ENCODE results near the gene TRAF3IP1.

Gene TRAF3IP1

DNA sequence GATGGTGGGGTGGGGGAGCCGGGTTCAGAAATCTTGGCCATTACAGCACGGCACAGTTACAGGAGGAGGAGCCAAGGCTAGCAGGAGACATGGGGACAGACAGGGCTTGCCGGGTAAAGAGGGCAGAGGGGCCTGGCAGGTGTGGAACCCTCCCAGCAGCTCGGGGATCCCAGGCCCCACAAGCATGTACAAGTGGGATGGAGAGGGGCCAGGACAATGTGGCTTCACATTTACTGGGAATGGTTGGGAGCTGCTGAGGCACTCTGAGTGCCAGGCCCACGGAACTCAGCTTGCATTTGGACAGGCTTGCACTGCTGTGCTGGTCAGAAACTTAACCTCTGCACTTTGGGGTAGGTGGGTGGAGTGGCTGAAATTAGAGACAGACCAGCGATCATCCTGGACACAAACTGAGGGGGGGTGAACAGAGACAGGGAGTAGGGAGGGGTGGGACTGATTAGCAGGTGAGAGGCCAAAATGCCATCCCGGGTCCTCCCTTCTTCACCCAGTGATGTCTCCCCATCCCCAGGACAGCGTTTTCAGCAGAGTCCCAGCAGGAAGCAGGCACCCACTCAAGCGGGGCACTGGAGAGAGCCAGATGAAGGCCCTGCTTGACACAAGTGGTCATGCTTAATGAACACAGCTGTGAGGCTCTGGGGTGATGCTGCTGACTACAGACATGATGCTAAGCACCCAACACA is 41.5 kb upstream of the TRAF3IP1 start:
- no peak overlapping the region for H3K4me3 ChIP-seq (ENCODE audit: low read length)
- peaks cover 8% of the 10 kb centered on the region; the same call in 1 of the 2 replicates for H4K20me1 ChIP-seq (ENCODE audit: control insufficient read depth, insufficient read depth, low read depth, low read length)
- H3K27me3 ChIP-seq (ENCODE audit: control insufficient read depth, low read length) = no peaks in the 10 kb centered on the region
- no peak overlapping the region for H3K4me2 ChIP-seq (ENCODE audit: low read length)
- no peaks in the 10 kb centered on the region for H3K9me3 ChIP-seq (ENCODE audit: control insufficient read depth, insufficient read depth, low read length)
- peaks cover 52% of the 10 kb centered on the region for H3K79me2 ChIP-seq (ENCODE audit: control insufficient read depth, low read length)
- H3K4me1 ChIP-seq (ENCODE audit: control insufficient read depth, low read length) = peaks cover 24% of the 10 kb centered on the region
- TF ChIP-seq, protein P1, sequence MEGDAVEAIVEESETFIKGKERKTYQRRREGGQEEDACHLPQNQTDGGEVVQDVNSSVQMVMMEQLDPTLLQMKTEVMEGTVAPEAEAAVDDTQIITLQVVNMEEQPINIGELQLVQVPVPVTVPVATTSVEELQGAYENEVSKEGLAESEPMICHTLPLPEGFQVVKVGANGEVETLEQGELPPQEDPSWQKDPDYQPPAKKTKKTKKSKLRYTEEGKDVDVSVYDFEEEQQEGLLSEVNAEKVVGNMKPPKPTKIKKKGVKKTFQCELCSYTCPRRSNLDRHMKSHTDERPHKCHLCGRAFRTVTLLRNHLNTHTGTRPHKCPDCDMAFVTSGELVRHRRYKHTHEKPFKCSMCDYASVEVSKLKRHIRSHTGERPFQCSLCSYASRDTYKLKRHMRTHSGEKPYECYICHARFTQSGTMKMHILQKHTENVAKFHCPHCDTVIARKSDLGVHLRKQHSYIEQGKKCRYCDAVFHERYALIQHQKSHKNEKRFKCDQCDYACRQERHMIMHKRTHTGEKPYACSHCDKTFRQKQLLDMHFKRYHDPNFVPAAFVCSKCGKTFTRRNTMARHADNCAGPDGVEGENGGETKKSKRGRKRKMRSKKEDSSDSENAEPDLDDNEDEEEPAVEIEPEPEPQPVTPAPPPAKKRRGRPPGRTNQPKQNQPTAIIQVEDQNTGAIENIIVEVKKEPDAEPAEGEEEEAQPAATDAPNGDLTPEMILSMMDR (IDR thresholded peaks at IDR 0.05; ENCODE audit: low read depth, low read length, poor library complexity, severe bottlenecking) = no peak
- no peak for TF ChIP-seq EZH2phosphoT487 (IDR thresholded peaks at IDR 0.05; ENCODE audit: borderline replicate concordance, low read length)
- no peak overlapping the region for H3K27ac ChIP-seq (ENCODE audit: low read depth, low read length)
- H3K9me2 ChIP-seq (replicated peaks; ENCODE audit: control insufficient read depth, low read length) = no peaks in the 10 kb centered on the region
- no peaks in the 10 kb centered on the region for H3F3A ChIP-seq (ENCODE audit: control insufficient read depth, insufficient read depth)
- H3K36me3 ChIP-seq (ENCODE audit: control insufficient read depth, low read length) = peaks cover 23% of the 10 kb centered on the region

DNA sequence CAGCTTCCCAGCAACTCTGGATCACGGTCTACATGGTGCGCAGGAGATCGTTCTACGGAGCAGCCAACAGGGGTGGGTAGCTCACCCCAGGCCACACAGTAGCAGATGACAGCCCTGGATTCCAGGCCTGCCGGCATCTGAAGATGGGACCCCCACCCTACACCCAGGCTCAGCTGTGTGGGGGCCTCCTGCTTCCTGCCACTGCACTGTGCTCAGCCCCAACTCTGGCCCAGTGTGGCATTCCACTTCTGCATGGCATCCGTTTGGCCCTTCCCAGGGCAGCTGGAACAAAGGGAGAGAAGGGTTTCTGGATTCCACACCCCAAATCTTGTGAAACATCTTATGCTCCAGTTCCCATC is 41.0 kb upstream of the TRAF3IP1 start:
- no peaks in the 10 kb centered on the region for H3F3A ChIP-seq (ENCODE audit: control insufficient read depth, insufficient read depth)
- no peaks in the 10 kb centered on the region for H3K9me2 ChIP-seq (replicated peaks; ENCODE audit: control insufficient read depth, low read length)
- peaks cover 23% of the 10 kb centered on the region for H3K36me3 ChIP-seq (ENCODE audit: control insufficient read depth, low read length)
- H4K20me1 ChIP-seq (ENCODE audit: control insufficient read depth, insufficient read depth, low read depth, low read length) = peaks cover 8% of the 10 kb centered on the region; the same call in 1 of the 2 replicates
- no peaks in the 10 kb centered on the region for H3K9me3 ChIP-seq (ENCODE audit: control insufficient read depth, insufficient read depth, low read length)
- peaks cover 57% of the 10 kb centered on the region for H3K79me2 ChIP-seq (ENCODE audit: control insufficient read depth, low read length)
- no peak overlapping the region for H3K4me2 ChIP-seq (ENCODE audit: low read length)
- no peak overlapping the region for H3K4me3 ChIP-seq (ENCODE audit: low read length)
- no peaks in the 10 kb centered on the region for H3K27me3 ChIP-seq (ENCODE audit: control insufficient read depth, low read length)
- no peak overlapping the region for H3K27ac ChIP-seq (ENCODE audit: low read depth, low read length)
- peaks cover 26% of the 10 kb centered on the region for H3K4me1 ChIP-seq (ENCODE audit: control insufficient read depth, low read length)
- TF ChIP-seq EZH2phosphoT487 (IDR thresholded peaks at IDR 0.05; ENCODE audit: borderline replicate concordance, low read length) = no peak
- TF ChIP-seq, protein P1 (IDR thresholded peaks at IDR 0.05; ENCODE audit: low read depth, low read length, poor library complexity, severe bottlenecking) = no peak

DNA sequence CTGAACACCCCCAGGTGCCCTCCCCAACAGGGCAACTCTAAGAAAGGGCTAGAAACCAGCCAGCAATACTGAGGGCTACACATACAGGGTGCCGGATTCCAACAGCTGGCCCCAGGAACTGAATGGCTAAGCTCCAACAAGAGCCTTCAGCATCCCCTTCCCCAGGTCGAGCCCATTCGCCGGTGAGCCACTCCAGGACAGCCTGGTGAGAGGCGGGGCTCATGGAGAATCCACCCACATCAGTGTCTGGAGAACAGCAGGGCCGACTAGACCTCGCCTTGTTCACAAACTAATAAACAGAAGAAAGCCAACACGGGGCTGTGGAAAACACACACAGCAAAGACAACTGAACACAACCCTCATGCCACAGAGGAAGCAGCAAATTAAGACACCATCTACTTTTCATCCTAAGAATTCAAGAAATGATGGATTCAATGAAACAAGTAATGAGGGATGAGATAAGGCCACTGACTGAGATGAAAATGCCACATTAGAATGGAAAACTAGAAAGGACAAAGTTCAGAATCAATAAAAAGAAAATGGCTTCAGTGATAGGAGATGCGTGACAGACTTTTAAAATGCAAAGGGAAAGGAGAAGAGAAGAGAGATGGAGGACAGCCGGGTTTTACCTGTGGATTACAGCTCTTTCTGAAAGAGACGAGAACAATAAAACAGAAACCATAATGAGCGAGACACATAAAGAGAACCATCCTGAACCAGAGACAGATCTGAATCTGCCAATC is 40.1 kb upstream of the TRAF3IP1 start:
- Histone ChIP-seq H3K4me2 (ENCODE audit: low read length) (no peak overlapping the region), H3K36me3 (ENCODE audit: control insufficient read depth, low read length) (peaks cover 15% of the 10 kb centered on the region), H3K4me3 (ENCODE audit: low read length) (no peak overlapping the region), H3F3A (ENCODE audit: control insufficient read depth, insufficient read depth) (no peaks in the 10 kb centered on the region), H4K20me1 (ENCODE audit: control insufficient read depth, insufficient read depth, low read depth, low read length) (peaks cover 8% of the 10 kb centered on the region; the same call in 1 of the 2 replicates), H3K4me1 (ENCODE audit: control insufficient read depth, low read length) (peaks cover 26% of the 10 kb centered on the region), H3K9me3 (ENCODE audit: control insufficient read depth, insufficient read depth, low read length) (no peaks in the 10 kb centered on the region), H3K9me2 (replicated peaks; ENCODE audit: control insufficient read depth, low read length) (no peaks in the 10 kb centered on the region), H3K79me2 (ENCODE audit: control insufficient read depth, low read length) (peaks cover 66% of the 10 kb centered on the region), H3K27me3 (ENCODE audit: control insufficient read depth, low read length) (no peaks in the 10 kb centered on the region), H3K27ac (ENCODE audit: low read depth, low read length) (no peak overlapping the region)
- no peak for TF ChIP-seq EZH2phosphoT487 (IDR thresholded peaks at IDR 0.05; ENCODE audit: borderline replicate concordance, low read length)
